GM23338 (cell line): ENCODE data around the gene TCTA. TPM values are rescaled to one million over a fixed set of nuclear protein-coding genes. Genes with fewer than 3 reads are reported as not detected.

Experiments
- ATAC-seq: fragments of 200-7000 bp; cut with Tn5 transposase; 3 replicates; pipeline ENCODE4 v1.9.1; 2020
- DNase-seq: peaks from one replicate; pipeline ENCODE4 v3.0.0-alpha.2; 2015; ENCODE audit warnings: low spot score
- H2AFZ ChIP-seq: fragments of 200-600 bp; sonication (generic); 2 replicates; pipeline ENCODE4 v1.8.0; 2016; ENCODE audit warnings: antibody characterized with exemption, mild to moderate bottlenecking, moderate library complexity
- H3F3A ChIP-seq: fragments of 200-600 bp; sonication (generic); replicated peaks from 2 replicates; pipeline ENCODE4 v1.8.0; 2017; ENCODE audit warnings: antibody characterized with exemption, mixed run types, low read depth
- H3K27ac ChIP-seq: fragments of 200-600 bp; sonication (generic); 2 replicates; pipeline ENCODE4 v1.6.1; 2016; ENCODE audit warnings: low read depth
- H3K27me3 ChIP-seq: fragments of 200-600 bp; sonication (generic); 2 replicates; pipeline ENCODE4 v1.8.0; 2016; ENCODE audit warnings: mild to moderate bottlenecking, mixed run types, moderate library complexity; ENCODE audit not compliant: insufficient read depth
- H3K36me3 ChIP-seq: fragments of 200-600 bp; sonication (generic); 2 replicates; pipeline ENCODE4 v1.8.0; 2016; ENCODE audit warnings: mild to moderate bottlenecking; ENCODE audit not compliant: insufficient read depth
- H3K4me1 ChIP-seq: fragments of 200-600 bp; sonication (generic); 2 replicates; pipeline ENCODE4 v1.8.0; 2016; ENCODE audit warnings: mild to moderate bottlenecking, moderate library complexity; ENCODE audit not compliant: insufficient read depth
- H3K4me2 ChIP-seq: fragments of 200-600 bp; sonication (generic); 2 replicates; pipeline ENCODE4 v1.7.1; 2017; ENCODE audit warnings: mixed run types
- H3K4me3 ChIP-seq: fragments of 200-600 bp; sonication (generic); 2 replicates; pipeline ENCODE4 v1.6.1; 2016; ENCODE audit warnings: mixed run types
- H3K79me2 ChIP-seq: fragments of 200-600 bp; sonication (generic); replicated peaks from 2 replicates; pipeline ENCODE4 v1.8.0; 2017; ENCODE audit warnings: mild to moderate bottlenecking; ENCODE audit not compliant: insufficient read depth
- H3K9me2 ChIP-seq: fragments of 200-600 bp; sonication (generic); 2 replicates; pipeline ENCODE4 v1.8.0; 2017; ENCODE audit not compliant: insufficient read depth
- H4K20me1 ChIP-seq: fragments of 200-600 bp; sonication (generic); replicated peaks from 2 replicates; pipeline ENCODE4 v1.8.0; 2017; ENCODE audit warnings: mild to moderate bottlenecking; ENCODE audit not compliant: insufficient read depth
- H3K27ac Mint-ChIP-seq: 2 replicates; pipeline ENCODE4 v1.8.0; 2020; ENCODE audit warnings: inconsistent platforms, mild to moderate bottlenecking, moderate library complexity, mixed read lengths
- H3K27me3 Mint-ChIP-seq: 3 replicates; pipeline ENCODE4 v1.8.0; 2022; ENCODE audit warnings: low read depth, mild to moderate bottlenecking, moderate library complexity, mixed read lengths, inconsistent platforms; ENCODE audit not compliant: insufficient read depth, poor library complexity
- H3K36me3 Mint-ChIP-seq: 3 replicates; pipeline ENCODE4 v1.8.0; 2021; ENCODE audit warnings: low read depth, mild to moderate bottlenecking, inconsistent platforms, moderate library complexity, mixed read lengths
- H3K4me1 Mint-ChIP-seq: 3 replicates; pipeline ENCODE4 v1.8.0; 2020; ENCODE audit warnings: mild to moderate bottlenecking, inconsistent platforms, mixed read lengths
- H3K4me3 Mint-ChIP-seq: 3 replicates; pipeline ENCODE4 v1.8.0; 2021; ENCODE audit warnings: moderate library complexity, mild to moderate bottlenecking, inconsistent platforms, mixed read lengths
- H3K9me3 Mint-ChIP-seq: 3 replicates; pipeline ENCODE4 v1.8.0; 2020; ENCODE audit warnings: moderate library complexity, mild to moderate bottlenecking, inconsistent platforms, mixed read lengths
- CTCF ChIP-seq, 2 experiments: fragments of 200-600 bp in 1 of 2; sonication (generic) in 1 of 2; conservative IDR thresholded peaks; 2 replicates each; pipeline versions ENCODE4 v1.5.1 to v1.6.1; 2016 to 2017; ENCODE audit warnings: antibody characterized with exemption in 2 of 2, low read depth in 2 of 2, mild to moderate bottlenecking in 2 of 2, moderate library complexity in 1 of 2
- ETS1 ChIP-seq: IDR thresholded peaks from 2 replicates; pipeline ENCODE4 v1.6.1; 2016; ENCODE audit warnings: antibody characterized with exemption
- EZH2 ChIP-seq: fragments of 200-600 bp; sonication (generic); IDR thresholded peaks from one replicate; pipeline ENCODE4 v1.8.0; 2017; ENCODE audit warnings: antibody characterized with exemption, mild to moderate bottlenecking, low read depth; ENCODE audit not compliant: unreplicated experiment
- EZH2phosphoT487 ChIP-seq: fragments of 200-600 bp; sonication (generic); IDR thresholded peaks from one replicate; pipeline ENCODE4 v1.8.1; 2018; ENCODE audit warnings: antibody characterized with exemption; ENCODE audit not compliant: unreplicated experiment
- POLR2AphosphoS5 ChIP-seq: IDR thresholded peaks from 2 replicates; pipeline ENCODE4 v1.6.1; 2016; ENCODE audit warnings: antibody characterized with exemption, low read depth
- REST ChIP-seq: IDR thresholded peaks from one replicate; pipeline ENCODE4 v1.6.1; 2018; ENCODE audit warnings: antibody characterized with exemption; ENCODE audit not compliant: unreplicated experiment
- ZNF114 ChIP-seq: fragments of 250-450 bp; sonication (Bioruptor Pico); IDR thresholded peaks from 2 replicates; pipeline ENCODE4 v1.5.0; 2020; ENCODE audit warnings: mild to moderate bottlenecking, moderate library complexity
- ZNF331 ChIP-seq: fragments of 250-450 bp; sonication (Bioruptor Pico); IDR thresholded peaks from 2 replicates; pipeline ENCODE4 v1.5.0; 2020; ENCODE audit warnings: low read depth, mild to moderate bottlenecking, moderate library complexity
- polyA plus RNA-seq: library from polyadenylated mRNA; unstranded; fragments of >200 nt; fragmentation: Nextera tagmentation; extraction: Ambion mirVana; gene quantifications from 2 replicates; pipeline ENCODE4 v1.2.1, GENCODE V29; 2016
- total RNA-seq: library from RNA; depleted of rRNA; stranded (reverse); fragments of >200 nt; shearing (Covaris generic); gene quantifications from 2 replicates; pipeline ENCODE4 v1.2.3, GENCODE V29; 2014

Gene TCTA
- total and polyA plus RNA-seq, 2 experiments from 2014 or later, result 4.0 to 5.0 TPM

GRCh38 chr3:49427586-49427985 lies 15.4 kb downstream of the TCTA start:
- TF ChIP-seq CTCF (conservative IDR thresholded peaks at IDR 0.05; ENCODE audit: low read depth in 2 of 2), result no peak
- TF ChIP-seq ZNF114 (CRISPR knock-in tag), result no peak
- no peak for TF ChIP-seq EZH2
- no peak for TF ChIP-seq REST
- no peak for TF ChIP-seq POLR2AphosphoS5
- TF ChIP-seq ZNF331 (CRISPR knock-in tag), result no peak
- no peak for TF ChIP-seq ETS1
- H3K4me3 ChIP-seq, result no peak overlapping the region
- no peaks in the 10 kb centered on the region for H4K20me1 ChIP-seq
- Mint-ChIP-seq H3K27me3 (peaks cover 12% of the 10 kb centered on the region), H3K9me3 (no peaks in the 10 kb centered on the region; the same call in 2 of the 3 replicates), H3K36me3 (no peaks in the 10 kb centered on the region; the same call in 2 of the 3 replicates), H3K27ac (no peak overlapping the region), H3K4me1 (peaks cover 7% of the 10 kb centered on the region), H3K4me3 (peak overlapping the region; percentile 98; the same call in 2 of the 3 replicates)
- H3F3A ChIP-seq, result peaks cover 4% of the 10 kb centered on the region
- DNase-seq (no peak), ATAC-seq (no peak)
- H3K79me2 ChIP-seq, result no peaks in the 10 kb centered on the region
- no peak overlapping the region for H2AFZ ChIP-seq
- no peaks in the 10 kb centered on the region for H3K36me3 ChIP-seq
- H3K4me2 ChIP-seq, result no peak overlapping the region
- no peaks in the 10 kb centered on the region for H3K9me2 ChIP-seq
- no peaks in the 10 kb centered on the region for H3K27me3 ChIP-seq
- H3K4me1 ChIP-seq, result no peaks in the 10 kb centered on the region
- H3K27ac ChIP-seq, result no peak overlapping the region

- H3K9me2 ChIP-seq, result no peaks in the 10 kb centered on the region
- H2AFZ ChIP-seq, result peak overlapping the region; percentile 93
- DNase-seq (no peak), ATAC-seq (peak; percentile 9)
- H3F3A ChIP-seq, result no peaks in the 10 kb centered on the region
- H3K27me3 Mint-ChIP-seq, result peaks cover 14% of the 10 kb centered on the region
- H3K27ac ChIP-seq, result no peak overlapping the region
- H3K4me1 Mint-ChIP-seq, result no peaks in the 10 kb centered on the region; the same call in 2 of the 3 replicates
- H3K36me3 ChIP-seq, result no peaks in the 10 kb centered on the region
- H3K4me1 ChIP-seq, result no peaks in the 10 kb centered on the region
- H3K27me3 ChIP-seq, result no peaks in the 10 kb centered on the region
- H3K36me3 Mint-ChIP-seq, result no peaks in the 10 kb centered on the region; the same call in 2 of the 3 replicates
- no peak for TF ChIP-seq EZH2phosphoT487
- TF ChIP-seq CTCF (conservative IDR thresholded peaks at IDR 0.05; ENCODE audit: low read depth in 2 of 2), result peak in 1 of 2 experiments; percentile 32; a peak in 1 of 4 replicates
- H3K79me2 ChIP-seq, result no peaks in the 10 kb centered on the region
- H3K4me3 ChIP-seq, result peak overlapping the region; percentile 71
- H3K9me3 Mint-ChIP-seq, result no peaks in the 10 kb centered on the region; the same call in 2 of the 3 replicates
- peak overlapping the region; percentile 70 for H3K4me2 ChIP-seq
- no peaks in the 10 kb centered on the region for H4K20me1 ChIP-seq
- H3K4me3 Mint-ChIP-seq, result peak overlapping the region; percentile 98
- H3K27ac Mint-ChIP-seq, result peak overlapping the region; percentile 73; the same call in 1 of the 2 replicates
These were observed 16.5 kb downstream of the TCTA start for GRCh38 chr3:49428752-49429080.
